ENCODE data around the gene U2AF1L4.

GRCh38 chr19:35752746-35753350 lies 7.6 kb upstream of the U2AF1L4 start:
- TF ChIP-seq CTCF (IDR thresholded peaks at IDR 0.05) = no peak
- TF ChIP-seq POLR2A (IDR thresholded peaks at IDR 0.05) = no peak
- TF ChIP-seq POLR2AphosphoS5 (IDR thresholded peaks at IDR 0.05) = no peak
